Measurements from ENCODE around the gene OLFML2B. TPM values are rescaled to one million over a fixed set of nuclear protein-coding genes. Genes with fewer than 3 reads are reported as not detected.

OLFML2B gene
- total RNA-seq, 1 experiment from 2014 or later: 0.43 TPM

DNA sequence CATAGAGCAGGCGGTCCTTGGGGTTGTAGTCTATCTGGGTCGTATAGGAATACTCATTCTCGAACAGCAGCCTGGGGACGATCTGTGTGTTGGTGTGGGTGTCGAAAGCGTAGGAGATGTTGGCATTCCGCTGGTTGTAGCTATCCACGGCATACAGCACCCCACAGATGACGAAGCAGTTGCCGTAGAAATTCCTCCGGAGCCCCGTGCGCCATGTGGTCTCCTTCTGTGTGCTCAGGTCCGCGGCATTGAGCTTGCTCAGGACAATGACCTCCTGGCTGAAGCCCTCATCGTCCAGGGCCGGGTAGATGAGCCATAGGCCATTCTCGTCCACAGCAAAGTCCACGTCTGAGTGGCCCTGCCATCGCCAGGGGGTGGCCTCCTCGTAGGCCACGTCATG lies 39.9 kb downstream of the OLFML2B start:
- H3K4me1 ChIP-seq: no peaks in the 10 kb centered on the region
- no peak overlapping the region for H3K4me3 ChIP-seq (ENCODE audit: low read depth, low read length)
- Mint-ChIP-seq H3K9me3 (ENCODE audit: unreplicated experiment) (no peaks in the 10 kb centered on the region), H3K27me3 (ENCODE audit: insufficient read depth, unreplicated experiment) (peaks cover 6% of the 10 kb centered on the region), H3K4me1 (ENCODE audit: low read depth, unreplicated experiment) (no peaks in the 10 kb centered on the region), H3K36me3 (ENCODE audit: insufficient read depth, unreplicated experiment) (no peaks in the 10 kb centered on the region), H3K4me3 (ENCODE audit: unreplicated experiment) (no peak overlapping the region), H3K27ac (ENCODE audit: unreplicated experiment) (no peak overlapping the region)
- H3K9me3 ChIP-seq: peaks cover 11% of the 10 kb centered on the region; the same call in 1 of the 2 replicates
- no peaks in the 10 kb centered on the region for H3K36me3 ChIP-seq (ENCODE audit: control insufficient read depth, insufficient read depth, low read length)
- ChIA-PET CTCF (no interaction called here), POLR2A (no interaction called here)
- no peak for DNase-seq
- intact Hi-C loops (cut with micrococcal nuclease; ENCODE audit: unreplicated experiment): no loop called here
- no TSS peak for BruUV-seq (replicated peaks)
- H3K27me3 ChIP-seq (replicated peaks; ENCODE audit: control insufficient read depth, insufficient read depth, low read length): no peaks in the 10 kb centered on the region; the same call in 1 of the 2 replicates
- TF ChIP-seq, protein P1, sequence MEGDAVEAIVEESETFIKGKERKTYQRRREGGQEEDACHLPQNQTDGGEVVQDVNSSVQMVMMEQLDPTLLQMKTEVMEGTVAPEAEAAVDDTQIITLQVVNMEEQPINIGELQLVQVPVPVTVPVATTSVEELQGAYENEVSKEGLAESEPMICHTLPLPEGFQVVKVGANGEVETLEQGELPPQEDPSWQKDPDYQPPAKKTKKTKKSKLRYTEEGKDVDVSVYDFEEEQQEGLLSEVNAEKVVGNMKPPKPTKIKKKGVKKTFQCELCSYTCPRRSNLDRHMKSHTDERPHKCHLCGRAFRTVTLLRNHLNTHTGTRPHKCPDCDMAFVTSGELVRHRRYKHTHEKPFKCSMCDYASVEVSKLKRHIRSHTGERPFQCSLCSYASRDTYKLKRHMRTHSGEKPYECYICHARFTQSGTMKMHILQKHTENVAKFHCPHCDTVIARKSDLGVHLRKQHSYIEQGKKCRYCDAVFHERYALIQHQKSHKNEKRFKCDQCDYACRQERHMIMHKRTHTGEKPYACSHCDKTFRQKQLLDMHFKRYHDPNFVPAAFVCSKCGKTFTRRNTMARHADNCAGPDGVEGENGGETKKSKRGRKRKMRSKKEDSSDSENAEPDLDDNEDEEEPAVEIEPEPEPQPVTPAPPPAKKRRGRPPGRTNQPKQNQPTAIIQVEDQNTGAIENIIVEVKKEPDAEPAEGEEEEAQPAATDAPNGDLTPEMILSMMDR (IDR thresholded peaks at IDR 0.05; ENCODE audit: insufficient read depth in 1 of 2, low read depth in 1 of 2, low read length in 1 of 2, severe bottlenecking in 1 of 2, unreplicated experiment in 1 of 2): no peak

DNA sequence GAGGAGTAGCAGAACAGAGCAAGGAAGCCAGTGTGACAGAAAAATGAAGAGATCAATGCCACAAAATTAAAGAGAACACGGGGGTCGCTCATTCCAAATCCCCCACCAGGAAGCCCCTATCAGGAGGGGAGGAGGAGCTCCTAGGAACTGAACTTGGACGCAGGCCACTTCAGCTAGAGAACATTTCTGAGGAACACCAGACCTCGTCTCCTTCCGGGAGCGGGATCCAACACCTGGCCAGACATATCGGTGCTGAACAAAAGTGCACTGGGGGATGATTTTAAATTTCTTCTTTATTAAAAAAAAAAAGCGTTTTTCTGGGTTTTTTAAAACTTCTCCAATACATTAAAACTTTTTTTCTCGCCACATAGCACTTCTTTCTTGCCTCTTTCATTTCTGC lies 40.8 kb downstream of the OLFML2B start:
- TF ChIP-seq, protein P1 (IDR thresholded peaks at IDR 0.05; ENCODE audit: insufficient read depth in 1 of 2, low read depth in 1 of 2, low read length in 1 of 2, severe bottlenecking in 1 of 2, unreplicated experiment in 1 of 2): no peak
- no peaks in the 10 kb centered on the region for H3K4me1 Mint-ChIP-seq (ENCODE audit: low read depth, unreplicated experiment)
- no peak overlapping the region for H3K4me3 ChIP-seq (ENCODE audit: low read depth, low read length)
- no peak overlapping the region for H3K27ac Mint-ChIP-seq (ENCODE audit: unreplicated experiment)
- H3K9me3 ChIP-seq: peaks cover 11% of the 10 kb centered on the region; the same call in 1 of the 2 replicates
- H3K4me1 ChIP-seq: no peaks in the 10 kb centered on the region
- BruUV-seq (replicated peaks): no TSS peak
- ChIA-PET CTCF (no interaction called here), POLR2A (no interaction called here)
- peaks cover 3% of the 10 kb centered on the region for H3K27me3 Mint-ChIP-seq (ENCODE audit: insufficient read depth, unreplicated experiment)
- no peaks in the 10 kb centered on the region; the same call in 1 of the 2 replicates for H3K27me3 ChIP-seq (replicated peaks; ENCODE audit: control insufficient read depth, insufficient read depth, low read length)
- no peaks in the 10 kb centered on the region for H3K36me3 ChIP-seq (ENCODE audit: control insufficient read depth, insufficient read depth, low read length)
- no peaks in the 10 kb centered on the region for H3K36me3 Mint-ChIP-seq (ENCODE audit: insufficient read depth, unreplicated experiment)
- DNase-seq: no peak
- intact Hi-C loops (cut with micrococcal nuclease; ENCODE audit: unreplicated experiment): no loop called here
- no peak overlapping the region for H3K4me3 Mint-ChIP-seq (ENCODE audit: unreplicated experiment)
- no peaks in the 10 kb centered on the region for H3K9me3 Mint-ChIP-seq (ENCODE audit: unreplicated experiment)

DNA sequence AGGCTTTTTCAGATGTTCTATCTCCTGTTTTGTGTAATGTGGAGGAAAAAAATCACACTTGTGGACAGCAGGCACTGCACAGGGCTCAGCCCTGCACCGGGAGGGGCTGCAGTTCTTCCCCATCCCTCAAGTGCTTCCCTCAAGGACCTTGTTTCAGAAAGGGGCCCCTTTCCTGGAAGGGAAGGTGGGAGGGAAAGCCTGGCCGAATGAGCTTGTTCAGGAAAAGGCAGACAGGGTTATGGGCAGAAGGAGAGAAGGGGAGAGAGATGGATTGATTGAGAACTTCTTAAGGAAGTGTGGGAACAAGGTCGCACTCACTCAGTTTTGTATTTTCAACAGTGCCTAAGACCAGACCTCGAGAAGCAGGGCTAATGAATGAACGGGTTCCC lies 41.2 kb downstream of the OLFML2B start:
- Histone ChIP-seq H3K4me3 (ENCODE audit: low read depth, low read length) (no peak overlapping the region), H3K4me1 (no peaks in the 10 kb centered on the region), H3K9me3 (peaks cover 9% of the 10 kb centered on the region; the same call in 1 of the 2 replicates), H3K27me3 (replicated peaks; ENCODE audit: control insufficient read depth, insufficient read depth, low read length) (no peaks in the 10 kb centered on the region; the same call in 1 of the 2 replicates), H3K36me3 (ENCODE audit: control insufficient read depth, insufficient read depth, low read length) (no peaks in the 10 kb centered on the region)
- no peaks in the 10 kb centered on the region for H3K36me3 Mint-ChIP-seq (ENCODE audit: insufficient read depth, unreplicated experiment)
- no peaks in the 10 kb centered on the region for H3K4me1 Mint-ChIP-seq (ENCODE audit: low read depth, unreplicated experiment)
- H3K27me3 Mint-ChIP-seq (ENCODE audit: insufficient read depth, unreplicated experiment): peaks cover 3% of the 10 kb centered on the region
- DNase-seq: peak in 1 of 2 experiments; percentile 8
- BruUV-seq (replicated peaks): no TSS peak
- no peak overlapping the region for H3K27ac Mint-ChIP-seq (ENCODE audit: unreplicated experiment)
- TF ChIP-seq, protein P1 (IDR thresholded peaks at IDR 0.05; ENCODE audit: insufficient read depth in 1 of 2, low read depth in 1 of 2, low read length in 1 of 2, severe bottlenecking in 1 of 2, unreplicated experiment in 1 of 2): no peak
- H3K9me3 Mint-ChIP-seq (ENCODE audit: unreplicated experiment): no peaks in the 10 kb centered on the region
- intact Hi-C loops (cut with micrococcal nuclease; ENCODE audit: unreplicated experiment): no loop called here
- ChIA-PET POLR2A (no interaction called here), CTCF (no interaction called here)
- no peak overlapping the region for H3K4me3 Mint-ChIP-seq (ENCODE audit: unreplicated experiment)

Measured in Caco-2 (cell line).